HG03108 (cell line): ENCODE results near the gene FAM149A.

Source experiments
- ATAC-seq: cut with Tn5 transposase; IDR thresholded peaks from one replicate; pipeline ENCODE4 v1.9.1; 2021; ENCODE audit warnings: moderate library complexity; ENCODE audit not compliant: unreplicated experiment

Gene FAM149A

DNA sequence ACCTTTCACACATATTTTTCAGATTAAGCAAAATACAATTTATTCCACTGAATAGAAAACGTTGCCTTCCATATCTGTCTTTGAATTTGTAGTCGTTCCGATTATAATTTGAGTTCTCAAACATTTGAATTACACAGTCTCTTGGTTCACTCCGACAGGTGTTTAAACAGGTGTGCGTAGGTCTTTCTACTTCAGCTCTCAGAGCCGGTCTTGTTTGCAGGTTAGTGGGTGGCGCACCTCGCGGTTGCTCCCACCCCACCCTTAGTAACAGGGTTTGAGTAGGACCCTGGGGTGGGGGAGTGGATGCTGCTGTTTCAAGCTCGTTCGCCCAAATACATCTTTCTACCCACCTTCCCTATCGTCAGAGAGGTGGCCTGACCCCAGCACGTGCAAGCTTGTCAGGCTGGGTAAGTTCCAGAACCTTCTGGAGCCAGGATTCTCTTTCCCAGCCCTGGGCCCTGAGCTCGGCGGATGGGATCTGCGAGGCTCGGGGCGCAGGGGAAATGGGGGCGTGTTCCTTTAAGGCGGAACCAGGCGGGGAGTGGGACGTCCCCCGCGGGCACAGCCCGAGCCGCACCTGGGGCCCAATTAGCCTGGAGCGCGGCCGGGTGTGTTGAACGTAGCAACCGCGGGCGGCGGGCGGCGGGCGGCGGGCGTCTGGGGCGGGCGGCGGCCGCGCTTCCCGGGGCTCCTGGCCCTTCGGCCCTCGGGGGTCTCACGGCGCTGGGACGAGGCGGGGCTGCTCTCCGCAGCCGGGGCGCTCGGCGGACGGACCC, at the start of gene FAM149A:
Gene FAM149A (plus strand): TSS at position 591 of the 776 bp plus-strand sequence.
- ATAC-seq: peak; percentile 80

DNA sequence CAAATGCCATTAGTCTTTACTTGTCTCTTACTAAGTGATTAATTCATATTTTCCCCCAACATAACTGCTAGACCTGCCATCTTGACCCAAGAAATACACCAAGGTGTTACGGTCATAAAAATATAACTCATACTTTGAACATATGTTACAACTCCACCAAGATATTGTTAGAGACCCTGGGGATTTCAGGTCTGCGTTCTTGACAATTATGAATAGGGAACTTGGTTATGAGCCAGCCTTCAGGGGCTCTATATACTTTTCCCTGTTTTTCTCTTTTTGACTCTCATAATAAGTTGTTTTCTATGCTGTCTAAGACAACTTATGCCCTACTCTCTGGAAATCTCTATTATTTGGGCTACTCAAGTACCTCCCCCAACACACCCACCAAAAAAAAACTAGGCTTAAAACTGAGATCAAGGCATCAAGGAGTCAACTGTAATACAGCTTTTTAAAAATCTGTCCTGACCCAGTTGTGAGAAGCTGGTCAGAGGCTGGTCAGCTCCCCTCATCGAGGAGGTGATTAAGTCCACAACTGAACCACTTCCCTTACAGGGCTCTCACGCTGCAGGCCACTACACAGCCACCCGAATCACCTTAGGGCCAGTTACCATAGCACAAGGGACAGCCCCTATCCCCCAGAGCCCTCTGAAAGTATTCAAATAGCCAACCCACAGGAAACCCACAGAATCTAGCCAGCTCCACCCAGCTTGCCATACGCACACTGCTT, 46.1 kb upstream of the FAM149A start:
- ATAC-seq: peak; percentile 100

DNA sequence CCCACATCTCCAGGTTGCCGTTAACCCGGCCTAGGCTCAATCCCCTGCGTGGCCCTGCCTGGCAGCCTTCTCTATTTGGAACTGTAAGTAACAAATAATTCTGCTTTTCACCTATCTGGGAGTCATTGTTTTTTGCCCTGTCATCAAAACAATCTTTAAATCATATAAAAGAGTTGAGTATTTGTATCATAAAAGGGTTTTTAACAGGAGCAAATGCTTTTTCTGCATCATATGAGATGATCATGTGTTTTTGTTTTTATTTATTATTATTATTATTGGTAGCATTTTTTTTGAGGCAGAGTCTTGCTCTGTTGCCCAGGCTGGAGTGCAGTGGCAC, 45.6 kb upstream of the FAM149A start:
- ATAC-seq: no peak

DNA sequence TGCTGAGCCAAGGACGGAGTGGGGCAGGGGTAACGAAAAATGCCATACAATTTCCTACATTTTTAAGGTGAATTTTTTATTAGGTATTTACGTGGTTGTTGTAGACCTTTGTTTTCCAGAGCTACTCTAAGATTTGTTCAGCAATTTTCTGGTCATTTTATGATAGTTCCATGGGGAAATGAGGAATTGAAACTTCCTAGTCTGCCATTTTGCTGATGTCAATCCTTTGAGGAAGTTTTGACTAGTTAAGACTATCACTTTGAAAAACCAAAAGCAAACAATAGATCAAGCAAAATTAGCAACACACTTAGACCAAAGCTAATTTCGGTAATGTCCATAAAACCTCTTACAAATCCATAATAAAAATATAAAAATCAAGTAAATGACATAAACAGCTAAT, 42.6 kb upstream of the FAM149A start:
- ATAC-seq: no peak

DNA sequence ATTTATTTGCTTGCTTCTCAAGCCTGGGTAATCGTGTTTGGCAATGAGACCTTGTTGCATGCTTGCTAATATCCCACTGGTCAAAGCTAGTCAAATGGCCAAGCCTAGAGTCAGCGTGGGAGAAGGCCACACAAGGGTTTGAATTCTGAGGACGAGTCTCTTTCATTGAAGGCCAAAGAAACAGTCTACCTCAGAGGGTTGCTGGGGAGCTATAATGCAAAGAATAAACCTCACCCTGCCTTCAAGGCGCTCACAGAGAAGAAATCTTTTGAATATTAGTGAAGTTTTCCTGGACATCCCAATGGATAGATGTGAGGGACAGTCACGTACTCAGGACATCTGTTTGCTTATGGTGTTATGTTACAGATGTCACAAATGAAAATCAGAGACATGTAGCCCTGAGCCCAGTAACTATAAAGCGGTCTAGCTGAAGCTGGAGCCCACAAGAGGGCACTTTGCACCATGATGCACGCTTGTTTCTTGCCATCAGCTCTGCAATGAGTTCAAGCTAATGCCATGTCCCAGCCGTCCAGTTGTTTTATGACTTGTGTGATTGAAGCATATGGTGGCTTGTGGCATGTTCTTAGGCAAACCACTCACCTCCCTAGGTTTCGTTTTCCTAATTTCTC, 36.6 kb upstream of the FAM149A start:
- peak; percentile 85 for ATAC-seq

DNA sequence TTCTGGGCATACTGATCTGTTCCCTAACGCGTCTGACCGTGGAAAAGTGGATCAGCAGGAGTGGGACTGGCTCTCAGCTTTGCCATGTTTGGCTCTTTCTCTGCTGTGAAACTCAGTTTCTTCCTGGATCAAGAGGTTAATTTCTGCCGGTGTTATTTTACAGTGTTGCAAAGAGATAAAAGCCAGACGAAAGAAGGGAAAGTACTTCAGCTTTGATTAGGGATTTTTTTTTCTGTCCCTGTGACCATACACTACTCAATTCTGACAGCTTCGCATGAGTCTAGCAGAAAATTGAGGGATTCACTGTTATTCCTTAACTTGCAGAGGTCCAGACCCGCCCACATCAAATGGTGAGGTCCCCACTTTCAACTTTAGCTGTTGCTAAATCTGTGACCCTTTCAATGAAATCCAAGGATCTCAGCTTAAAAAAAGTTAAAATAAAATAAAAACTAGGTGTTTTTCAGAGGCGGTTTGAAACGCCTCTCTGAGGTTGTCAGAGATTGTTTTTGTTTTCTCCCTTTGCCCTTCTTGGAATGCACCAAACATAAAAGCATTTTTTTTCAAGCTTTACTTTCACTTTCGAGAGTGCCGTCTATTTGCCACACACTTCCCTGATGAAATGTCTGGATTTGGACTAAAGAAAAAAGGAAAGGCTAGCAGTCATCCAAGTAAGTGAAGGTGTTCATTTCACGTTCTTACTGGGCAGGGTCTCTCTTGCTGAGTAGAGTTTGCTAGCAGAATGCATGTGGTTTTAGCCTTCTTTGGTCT, 35.7 kb upstream of the FAM149A start, which contains the start of gene TLR3:
Gene TLR3 (plus strand): TSS at position 576 of the 768 bp plus-strand sequence. CDS start 7,464 bp downstream, outside the sequence.
- no peak for ATAC-seq

DNA sequence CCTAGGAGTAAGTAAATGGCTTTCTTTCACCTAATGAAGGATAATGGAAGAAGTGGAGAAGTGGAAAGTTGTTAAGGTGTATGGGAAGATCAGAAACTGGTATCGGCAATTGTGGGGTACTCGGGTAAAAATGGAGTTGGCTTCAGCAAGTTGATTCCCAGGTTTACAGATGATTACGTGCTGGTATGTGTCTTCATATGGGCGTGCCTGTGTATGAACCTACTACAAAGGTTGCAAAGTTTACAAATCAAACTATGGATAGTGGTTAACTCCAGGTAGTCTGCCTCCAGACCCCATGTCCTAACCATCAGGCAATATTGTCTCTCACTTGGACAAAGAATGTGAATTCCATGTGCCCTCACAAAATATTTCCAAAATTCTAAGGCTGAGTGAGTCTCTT, 34.8 kb upstream of the FAM149A start:
- no peak for ATAC-seq

DNA sequence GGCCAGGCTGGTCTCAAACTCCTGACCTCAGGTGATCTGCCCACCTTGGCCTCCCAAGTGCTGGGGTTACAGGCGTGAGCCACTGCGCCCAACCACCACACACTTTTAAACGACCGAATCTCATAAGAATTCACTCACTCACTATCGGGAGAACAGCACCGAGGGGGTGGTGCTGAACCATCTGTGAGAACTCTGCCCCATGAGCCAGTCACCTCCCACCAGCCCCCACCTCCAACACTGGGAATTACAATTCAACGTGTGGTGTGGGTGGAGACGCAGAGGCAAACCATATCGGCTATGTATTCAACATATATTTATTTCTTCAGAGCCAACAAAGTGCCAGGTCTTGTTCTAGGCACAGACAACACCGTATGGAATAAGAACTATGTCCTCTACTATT, 32.0 kb upstream of the FAM149A start:
- no peak for ATAC-seq

DNA sequence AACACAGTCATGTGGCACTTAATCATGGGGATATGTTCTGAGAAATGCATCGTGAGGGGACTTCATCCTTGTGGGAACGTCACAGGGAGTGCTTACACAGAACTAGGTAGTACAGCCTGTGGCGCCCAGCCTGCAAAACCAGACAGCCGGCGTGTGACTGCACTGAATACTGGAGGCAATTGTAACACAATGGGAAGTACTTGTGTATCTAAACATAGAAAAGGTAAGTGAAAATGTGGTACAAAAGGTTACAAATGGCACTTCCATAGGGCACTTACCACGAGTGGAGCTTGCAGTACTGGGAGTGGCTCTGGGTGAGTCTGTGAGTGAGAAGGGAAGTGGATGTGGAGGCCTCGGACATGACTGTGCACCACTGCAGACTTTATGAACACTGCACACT, 30.3 kb upstream of the FAM149A start:
- no peak for ATAC-seq

DNA sequence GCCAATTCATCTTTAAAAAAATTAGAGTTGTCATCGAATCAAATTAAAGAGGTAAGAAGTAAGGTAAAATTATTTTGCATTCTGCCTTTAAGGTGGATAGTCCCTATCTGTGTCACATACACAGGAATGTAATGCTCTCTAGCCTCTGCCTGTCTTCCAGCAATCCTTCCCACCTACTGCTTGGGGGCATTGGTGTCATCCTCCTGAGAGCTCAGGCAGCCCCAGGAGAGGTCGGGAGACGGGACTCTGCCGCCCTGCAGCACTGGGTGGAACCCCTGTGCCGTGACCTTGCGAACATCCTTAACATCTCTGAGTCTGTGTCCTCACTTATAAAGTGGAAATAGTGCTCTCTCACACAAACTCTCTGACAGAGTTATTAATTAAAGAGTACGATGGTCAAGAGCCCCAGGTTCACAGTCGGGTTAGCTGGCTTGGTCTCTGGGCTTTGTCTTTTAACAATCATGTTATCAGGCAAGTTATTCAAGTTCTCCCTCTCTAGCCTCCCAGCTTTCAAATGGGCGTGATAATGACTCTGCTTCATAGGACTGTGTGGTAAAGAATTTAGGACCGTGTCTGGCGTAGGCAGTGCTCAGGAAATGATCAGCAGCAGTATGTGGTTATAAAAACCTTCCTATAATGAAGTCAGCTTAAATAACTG, 25.4 kb upstream of the FAM149A start:
- ATAC-seq: no peak

DNA sequence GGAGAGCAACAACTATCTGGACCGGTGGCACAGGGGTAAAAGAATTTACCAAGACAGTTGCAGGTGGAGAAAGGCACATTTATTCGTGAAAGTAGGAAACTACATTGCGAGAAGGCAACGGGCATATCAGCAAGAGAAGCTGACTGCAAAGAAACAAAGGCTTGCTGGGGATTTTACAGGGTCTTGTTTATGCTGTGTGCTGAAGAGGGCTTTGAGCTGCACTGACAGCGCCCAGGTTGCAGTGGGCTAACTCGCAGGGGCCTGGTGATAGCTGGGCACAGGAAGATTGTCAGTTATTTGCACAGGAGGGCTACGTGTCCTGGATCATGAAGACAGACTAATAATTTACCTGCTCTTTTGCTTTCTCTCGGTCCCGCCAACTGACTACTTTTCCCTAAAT, 24.8 kb upstream of the FAM149A start:
- ATAC-seq: no peak

DNA sequence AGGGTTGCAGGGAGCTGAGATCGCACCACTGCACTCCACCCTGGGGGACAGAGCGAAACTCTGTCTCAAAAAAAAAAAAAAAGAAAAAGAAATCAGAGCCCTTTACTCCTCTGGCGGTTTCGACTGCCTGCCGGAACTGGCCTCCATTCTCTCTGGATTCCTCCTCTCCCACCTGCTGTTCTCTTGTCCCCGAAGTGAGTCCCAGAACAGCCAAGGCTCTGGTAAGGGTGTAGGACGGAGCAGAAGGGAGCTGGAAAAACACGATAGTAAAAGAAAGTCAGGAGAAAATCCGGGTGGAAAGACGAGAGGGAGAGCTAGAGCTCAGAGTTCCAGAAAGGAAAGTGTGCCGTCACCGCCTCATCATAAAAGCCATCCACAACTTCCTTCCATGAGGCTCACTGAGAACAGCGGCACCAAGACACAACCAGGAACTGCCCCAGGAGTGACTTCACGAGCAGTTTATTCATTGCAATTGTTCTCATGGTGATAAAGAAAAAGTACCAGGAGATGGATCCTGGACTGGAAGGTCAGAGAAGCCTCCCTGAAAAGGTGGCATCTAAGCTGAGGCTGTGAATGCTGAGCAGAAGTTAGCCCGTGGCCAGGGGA, 23.2 kb upstream of the FAM149A start:
- no peak for ATAC-seq

DNA sequence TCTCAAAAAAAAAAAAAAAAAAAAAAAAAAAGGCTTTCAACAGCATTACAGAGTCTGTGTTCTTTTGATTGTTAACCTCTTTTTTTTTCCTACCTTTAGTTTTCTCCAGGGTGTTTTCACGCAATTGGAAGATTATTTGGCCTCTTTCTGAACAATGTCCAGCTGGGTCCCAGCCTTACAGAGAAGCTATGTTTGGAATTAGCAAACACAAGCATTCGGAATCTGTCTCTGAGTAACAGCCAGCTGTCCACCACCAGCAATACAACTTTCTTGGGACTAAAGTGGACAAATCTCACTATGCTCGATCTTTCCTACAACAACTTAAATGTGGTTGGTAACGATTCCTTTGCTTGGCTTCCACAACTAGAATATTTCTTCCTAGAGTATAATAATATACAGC, 22.3 kb upstream of the FAM149A start:
- ATAC-seq: no peak

DNA sequence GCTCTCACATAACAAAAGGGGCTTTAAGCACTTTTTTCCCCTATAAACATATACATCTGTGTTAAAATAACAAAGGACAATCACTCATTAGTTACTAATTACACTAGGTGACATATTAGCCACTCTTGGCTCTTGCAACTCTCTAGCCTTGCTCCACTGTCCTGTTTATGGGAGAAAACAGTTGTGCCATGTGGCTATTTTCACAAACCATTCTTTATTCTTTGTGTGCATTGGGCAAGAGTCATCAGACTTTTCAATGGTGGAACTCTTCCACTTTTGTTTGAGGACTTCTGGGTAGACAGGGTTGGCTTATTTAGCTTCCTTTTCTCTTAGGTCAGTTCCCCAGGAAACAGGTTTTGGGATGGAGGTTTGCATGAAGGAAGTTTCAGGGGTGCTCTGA, 16.0 kb upstream of the FAM149A start:
- ATAC-seq: no peak

DNA sequence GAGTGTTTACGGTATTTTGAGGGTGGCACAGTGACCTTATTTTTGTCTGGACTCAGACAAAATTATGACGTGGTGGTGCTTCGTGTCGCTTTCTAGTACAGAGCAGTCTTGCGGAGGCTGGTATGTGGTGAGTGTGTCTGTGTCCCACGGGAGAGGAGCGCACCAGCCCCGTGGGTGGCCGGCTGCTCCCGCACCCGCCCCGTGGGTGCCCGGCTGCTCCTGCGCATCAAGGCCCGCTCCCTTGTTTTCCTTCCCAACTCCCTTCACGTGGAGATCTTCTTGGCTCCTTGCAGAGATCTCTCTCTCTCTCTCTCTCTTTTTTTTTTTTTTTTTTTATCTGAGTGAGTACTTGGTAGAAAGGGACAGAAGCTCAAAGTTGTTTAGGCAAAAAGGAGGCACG, 12.2 kb upstream of the FAM149A start:
- ATAC-seq: no peak

DNA sequence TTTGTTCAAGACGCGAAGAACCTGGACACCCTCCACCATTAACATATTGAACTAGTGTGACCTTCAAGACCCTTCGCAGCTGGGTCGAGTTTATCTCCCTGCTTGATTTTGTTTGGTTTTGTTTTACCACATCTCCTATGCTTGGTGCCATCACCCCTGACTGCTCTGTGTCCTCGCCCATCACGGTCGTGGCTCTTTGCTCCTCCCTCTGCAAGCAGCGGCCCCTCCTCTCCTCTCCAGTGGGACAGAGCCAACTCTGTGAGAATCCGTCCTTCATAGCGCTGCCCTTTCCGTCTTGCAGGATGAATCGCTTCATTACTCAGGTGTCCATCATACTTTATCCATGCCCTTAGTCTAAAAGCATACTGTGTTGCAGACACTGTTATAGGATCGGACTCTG, 9.1 kb upstream of the FAM149A start:
- ATAC-seq: no peak

DNA sequence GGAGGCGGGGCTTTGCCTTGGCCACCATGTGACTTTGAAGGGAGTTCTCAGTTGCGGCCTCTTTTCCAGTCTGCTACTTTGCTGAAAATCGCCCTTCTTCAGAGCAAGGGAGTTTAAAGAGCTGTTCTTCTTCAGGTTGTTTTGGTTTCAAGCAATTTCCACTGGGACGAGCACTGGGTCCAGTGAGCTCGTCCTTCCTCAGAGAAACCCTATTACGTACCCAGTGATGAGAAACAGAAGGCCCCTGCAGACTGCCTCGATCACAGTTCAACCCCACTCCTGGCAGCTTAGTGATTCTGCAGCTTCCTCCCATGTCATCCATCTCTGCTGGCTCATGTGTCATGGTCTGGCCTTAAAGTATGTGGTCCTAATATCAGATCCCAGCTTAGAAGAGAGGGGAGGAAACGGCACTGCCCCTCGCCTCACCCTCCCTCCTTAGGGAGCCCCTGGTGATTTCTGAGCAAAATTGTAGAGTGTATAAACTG, 7.8 kb upstream of the FAM149A start:
- ATAC-seq: no peak

DNA sequence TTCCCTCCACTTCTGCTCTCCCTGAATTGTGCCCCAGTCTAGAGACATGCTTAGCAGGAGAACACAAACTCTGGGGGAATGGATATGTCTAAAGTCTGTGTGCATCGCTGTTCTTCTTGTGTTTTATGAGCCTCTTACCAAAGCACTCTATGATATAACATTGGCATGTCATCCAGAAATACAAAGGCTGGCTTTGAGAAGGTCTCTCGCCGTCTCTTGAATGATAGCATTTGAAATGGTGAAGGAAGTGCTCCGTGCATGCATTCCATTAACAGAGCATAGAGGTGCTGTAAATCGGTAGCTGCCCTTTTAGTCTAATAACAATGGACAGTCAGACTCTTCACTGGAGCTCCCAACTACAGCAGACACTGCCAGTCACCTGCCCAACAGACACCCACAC, 7.1 kb upstream of the FAM149A start:
- ATAC-seq: no peak

DNA sequence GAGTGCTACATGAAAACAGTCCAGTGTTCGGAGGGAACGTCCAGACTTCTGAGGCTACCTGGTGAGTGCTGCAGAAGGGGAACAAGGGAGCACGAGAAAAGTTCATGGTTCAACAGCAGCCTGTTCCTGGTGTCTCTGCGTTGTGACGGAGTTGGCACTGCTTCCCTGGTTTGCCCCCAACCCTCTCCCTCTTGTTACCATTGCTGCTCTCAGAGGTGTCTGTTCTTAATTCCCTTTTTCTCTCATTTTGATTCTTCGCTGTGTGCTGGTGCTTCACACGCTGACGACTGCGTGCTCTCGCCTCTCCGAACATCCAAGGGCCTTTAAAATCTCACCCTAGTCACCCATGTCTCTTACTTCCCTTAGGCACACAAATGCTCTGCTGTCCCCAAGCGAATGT, 1.6 kb upstream of the FAM149A start:
- no peak for ATAC-seq
